ENCODE results near the gene PMS1. TPM values are rescaled to one million over a fixed set of nuclear protein-coding genes. Genes with fewer than 3 reads are reported as not detected.

PMS1 gene
- total RNA-seq, 4 donors from 2014 or later: 5.7 to 15.7 (median 11.0) TPM

- peaks cover 6% of the 10 kb centered on the region for H3K36me3 ChIP-seq
- WGBS: 82% methylated on average over 5 of the region's 5 CpGs
- H3K4me1 ChIP-seq: no peaks in the 10 kb centered on the region
- no peak for DNase-seq (ENCODE audit: low spot score in 2 of 2)
- H3K4me3 ChIP-seq: no peak overlapping the region
- no peaks in the 10 kb centered on the region for H3K27me3 ChIP-seq
- TF ChIP-seq, protein P1, sequence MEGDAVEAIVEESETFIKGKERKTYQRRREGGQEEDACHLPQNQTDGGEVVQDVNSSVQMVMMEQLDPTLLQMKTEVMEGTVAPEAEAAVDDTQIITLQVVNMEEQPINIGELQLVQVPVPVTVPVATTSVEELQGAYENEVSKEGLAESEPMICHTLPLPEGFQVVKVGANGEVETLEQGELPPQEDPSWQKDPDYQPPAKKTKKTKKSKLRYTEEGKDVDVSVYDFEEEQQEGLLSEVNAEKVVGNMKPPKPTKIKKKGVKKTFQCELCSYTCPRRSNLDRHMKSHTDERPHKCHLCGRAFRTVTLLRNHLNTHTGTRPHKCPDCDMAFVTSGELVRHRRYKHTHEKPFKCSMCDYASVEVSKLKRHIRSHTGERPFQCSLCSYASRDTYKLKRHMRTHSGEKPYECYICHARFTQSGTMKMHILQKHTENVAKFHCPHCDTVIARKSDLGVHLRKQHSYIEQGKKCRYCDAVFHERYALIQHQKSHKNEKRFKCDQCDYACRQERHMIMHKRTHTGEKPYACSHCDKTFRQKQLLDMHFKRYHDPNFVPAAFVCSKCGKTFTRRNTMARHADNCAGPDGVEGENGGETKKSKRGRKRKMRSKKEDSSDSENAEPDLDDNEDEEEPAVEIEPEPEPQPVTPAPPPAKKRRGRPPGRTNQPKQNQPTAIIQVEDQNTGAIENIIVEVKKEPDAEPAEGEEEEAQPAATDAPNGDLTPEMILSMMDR (IDR thresholded peaks at IDR 0.05): no peak
- TF ChIP-seq POLR2A (IDR thresholded peaks at IDR 0.05): no peak
- no peak for TF ChIP-seq POLR2AphosphoS5 (IDR thresholded peaks at IDR 0.05)
- H3K9me3 ChIP-seq: no peaks in the 10 kb centered on the region
- H3K27ac ChIP-seq: no peak overlapping the region
These were observed 86.3 kb downstream of the PMS1 start for GRCh38 chr2:189870381-189871085.

GRCh38 chr2:189873696-189874095, 89.4 kb downstream of the PMS1 start:
- H3K4me1 ChIP-seq: no peaks in the 10 kb centered on the region
- WGBS: 88% methylated on average over 8 of the region's 8 CpGs
- H3K9me3 ChIP-seq: no peaks in the 10 kb centered on the region
- H3K4me3 ChIP-seq: no peak overlapping the region
- H3K36me3 ChIP-seq: peaks cover 4% of the 10 kb centered on the region
- H3K27ac ChIP-seq: no peak overlapping the region
- no peak for TF ChIP-seq POLR2A (IDR thresholded peaks at IDR 0.05)
- no peak for TF ChIP-seq POLR2AphosphoS5 (IDR thresholded peaks at IDR 0.05)
- no peak for TF ChIP-seq EP300 (IDR thresholded peaks at IDR 0.05)
- TF ChIP-seq, protein P1 (IDR thresholded peaks at IDR 0.05): no peak
- H3K27me3 ChIP-seq: no peaks in the 10 kb centered on the region
- no peak for DNase-seq (ENCODE audit: low spot score in 2 of 2)

DNA sequence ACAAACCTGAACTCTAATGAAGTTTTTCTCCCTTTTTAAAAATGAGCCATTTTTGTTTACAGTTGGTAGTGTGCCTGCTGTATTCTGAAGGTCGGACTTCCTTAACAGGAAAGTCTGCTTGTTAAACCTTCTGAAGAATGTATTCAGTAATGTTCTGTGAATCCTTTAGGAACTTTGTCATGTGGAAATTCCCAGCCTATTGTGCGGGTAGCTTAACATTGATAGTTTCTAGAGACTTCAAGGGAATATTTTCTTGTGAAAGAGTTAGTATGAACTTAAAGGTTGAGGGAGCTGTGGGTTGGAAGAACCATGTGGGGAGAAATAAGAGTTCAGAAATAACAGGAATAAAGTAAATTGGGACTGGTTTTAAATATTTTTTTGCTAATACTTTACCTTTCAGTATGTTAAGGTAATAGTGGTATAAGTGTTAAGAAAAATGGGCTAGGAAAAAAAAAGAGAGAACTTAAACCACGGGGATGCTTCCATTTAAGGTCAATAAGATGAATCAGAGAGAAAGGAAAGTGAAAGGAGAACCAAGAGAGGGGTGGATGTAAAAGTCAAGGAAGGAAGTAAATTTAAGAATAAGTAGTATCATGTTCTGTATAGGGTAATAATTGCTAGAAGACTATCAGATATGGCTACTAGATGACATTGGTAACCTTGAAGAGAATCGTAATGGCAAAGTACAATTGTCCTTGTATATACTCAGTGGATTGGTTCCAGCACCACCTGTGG, 90.5 kb downstream of the PMS1 start:
- TF ChIP-seq, protein P1 (IDR thresholded peaks at IDR 0.05): no peak
- no peak for TF ChIP-seq EP300 (IDR thresholded peaks at IDR 0.05)
- TF ChIP-seq POLR2A (IDR thresholded peaks at IDR 0.05): no peak
- no peak for TF ChIP-seq POLR2AphosphoS5 (IDR thresholded peaks at IDR 0.05)
- WGBS: 88% methylated on average over 4 of the region's 4 CpGs

GRCh38 chr2:189876271-189876670, 92.0 kb downstream of the PMS1 start:
- Histone ChIP-seq H3K9me3 (no peaks in the 10 kb centered on the region), H3K27me3 (no peaks in the 10 kb centered on the region), H3K36me3 (peaks cover 4% of the 10 kb centered on the region), H3K4me1 (no peaks in the 10 kb centered on the region), H3K27ac (no peak overlapping the region), H3K4me3 (no peak overlapping the region)
- WGBS: 66% methylated on average over 2 of the region's 2 CpGs
- no peak for DNase-seq (ENCODE audit: low spot score in 2 of 2)
- TF ChIP-seq POLR2AphosphoS5 (IDR thresholded peaks at IDR 0.05) (no peak), POLR2A (IDR thresholded peaks at IDR 0.05) (no peak), EP300 (IDR thresholded peaks at IDR 0.05) (no peak)
- TF ChIP-seq, protein P1 (IDR thresholded peaks at IDR 0.05): no peak

More for the DNA sequence above, 90.5 kb downstream of the PMS1 start:
- Histone ChIP-seq H3K36me3 (peaks cover 4% of the 10 kb centered on the region), H3K4me3 (no peak overlapping the region), H3K9me3 (no peaks in the 10 kb centered on the region), H3K4me1 (no peaks in the 10 kb centered on the region), H3K27ac (no peak overlapping the region), H3K27me3 (no peaks in the 10 kb centered on the region)
- no peak for DNase-seq (ENCODE audit: low spot score in 2 of 2)

DNA sequence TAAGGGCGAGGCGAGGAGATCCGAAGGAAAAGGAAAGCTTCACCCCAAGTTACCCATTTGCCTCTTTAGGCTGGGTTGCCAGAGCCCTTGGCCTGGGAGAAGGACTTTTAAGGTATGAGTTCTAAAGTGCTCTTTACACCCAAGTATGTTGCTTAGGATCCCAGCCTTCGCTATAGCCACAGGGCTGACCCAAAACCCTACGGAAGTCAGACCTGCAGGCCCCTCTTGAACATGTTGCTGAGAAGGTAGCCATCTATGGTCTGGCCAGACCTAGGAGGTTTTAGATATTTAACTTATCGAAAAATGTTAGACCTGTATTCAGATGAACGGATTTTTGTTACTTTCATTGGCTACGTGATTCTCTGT, 95.4 kb downstream of the PMS1 start:
- no peaks in the 10 kb centered on the region for H3K4me1 ChIP-seq
- H3K27me3 ChIP-seq: no peaks in the 10 kb centered on the region
- no peak for DNase-seq (ENCODE audit: low spot score in 2 of 2)
- no peaks in the 10 kb centered on the region for H3K9me3 ChIP-seq
- no peak overlapping the region for H3K27ac ChIP-seq
- H3K36me3 ChIP-seq: no peaks in the 10 kb centered on the region
- no peak overlapping the region for H3K4me3 ChIP-seq
- TF ChIP-seq EP300 (IDR thresholded peaks at IDR 0.05) (no peak), POLR2AphosphoS5 (IDR thresholded peaks at IDR 0.05) (no peak), POLR2A (IDR thresholded peaks at IDR 0.05) (no peak)
- TF ChIP-seq, protein P1 (IDR thresholded peaks at IDR 0.05): no peak
- 87% methylated on average over 8 of the region's 8 CpGs for WGBS

Measured in suprapubic skin (tissue), 4 donors.